ENCODE measurements around the gene ZNF771.

ZNF771 gene

DNA sequence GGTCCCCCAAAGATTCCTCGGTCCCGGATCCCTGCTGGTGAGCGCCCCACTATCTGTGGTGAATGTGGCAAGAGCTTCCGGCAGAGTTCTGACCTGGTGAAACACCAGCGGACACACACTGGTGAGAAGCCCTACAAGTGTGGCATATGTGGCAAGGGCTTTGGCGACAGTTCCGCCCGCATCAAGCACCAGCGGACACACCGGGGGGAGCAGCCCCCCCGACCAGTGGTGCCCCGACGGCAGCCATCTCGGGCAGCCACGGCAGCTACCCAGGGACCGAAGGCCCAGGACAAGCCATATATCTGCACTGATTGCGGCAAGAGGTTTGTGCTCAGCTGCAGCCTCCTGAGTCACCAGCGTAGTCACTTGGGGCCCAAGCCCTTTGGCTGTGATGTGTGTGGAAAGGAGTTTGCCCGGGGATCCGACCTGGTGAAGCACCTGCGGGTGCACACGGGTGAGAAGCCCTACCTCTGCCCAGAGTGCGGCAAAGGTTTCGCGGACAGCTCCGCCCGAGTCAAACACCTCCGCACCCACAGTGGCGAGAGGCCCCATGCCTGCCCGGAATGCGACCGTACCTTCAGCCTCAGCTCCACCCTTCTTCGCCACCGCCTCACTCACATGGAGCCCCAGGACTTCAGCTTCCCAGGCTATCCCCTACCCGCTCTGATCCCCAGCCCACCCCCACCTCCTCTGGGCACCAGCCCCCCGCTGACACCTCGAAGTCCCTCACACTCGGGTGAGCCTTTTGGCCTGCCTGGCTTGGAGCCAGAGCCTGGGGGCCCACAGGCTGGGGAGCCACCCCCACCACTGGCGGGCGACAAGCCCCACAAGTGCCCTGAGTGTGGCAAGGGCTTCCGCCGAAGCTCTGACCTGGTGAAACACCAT is 9.4 kb upstream of the ZNF771 start:
- Histone ChIP-seq H3K27me3 (ENCODE audit: control insufficient read depth, insufficient read depth, low read length) (no peaks in the 10 kb centered on the region), H3K4me3 (ENCODE audit: low read depth, low read length) (no peak overlapping the region), H3K27ac (no peak overlapping the region), H3K36me3 (ENCODE audit: control insufficient read depth, insufficient read depth, low read length) (no peaks in the 10 kb centered on the region), H3K79me2 (no peaks in the 10 kb centered on the region), H2AFZ (no peak overlapping the region), H3K9me3 (ENCODE audit: control insufficient read depth, low read length) (no peaks in the 10 kb centered on the region), H3K4me2 (ENCODE audit: low read length) (no peak overlapping the region), H3K4me1 (peaks cover 18% of the 10 kb centered on the region), H3K9ac (no peak overlapping the region)
- TF ChIP-seq CTCF (IDR thresholded peaks at IDR 0.05), result no peak

GRCh38 chr16:30398661-30399434 is 8.6 kb upstream of the ZNF771 start:
- Histone ChIP-seq H3K9me3 (ENCODE audit: control insufficient read depth, low read length) (no peaks in the 10 kb centered on the region), H3K36me3 (ENCODE audit: control insufficient read depth, insufficient read depth, low read length) (no peaks in the 10 kb centered on the region), H3K4me2 (ENCODE audit: low read length) (no peak overlapping the region), H3K4me3 (ENCODE audit: low read depth, low read length) (no peak overlapping the region), H2AFZ (no peak overlapping the region), H3K4me1 (peaks cover 18% of the 10 kb centered on the region), H3K27me3 (ENCODE audit: control insufficient read depth, insufficient read depth, low read length) (no peaks in the 10 kb centered on the region), H3K27ac (no peak overlapping the region), H3K9ac (no peak overlapping the region), H3K79me2 (no peaks in the 10 kb centered on the region)
- TF ChIP-seq CTCF (IDR thresholded peaks at IDR 0.05), result no peak

DNA sequence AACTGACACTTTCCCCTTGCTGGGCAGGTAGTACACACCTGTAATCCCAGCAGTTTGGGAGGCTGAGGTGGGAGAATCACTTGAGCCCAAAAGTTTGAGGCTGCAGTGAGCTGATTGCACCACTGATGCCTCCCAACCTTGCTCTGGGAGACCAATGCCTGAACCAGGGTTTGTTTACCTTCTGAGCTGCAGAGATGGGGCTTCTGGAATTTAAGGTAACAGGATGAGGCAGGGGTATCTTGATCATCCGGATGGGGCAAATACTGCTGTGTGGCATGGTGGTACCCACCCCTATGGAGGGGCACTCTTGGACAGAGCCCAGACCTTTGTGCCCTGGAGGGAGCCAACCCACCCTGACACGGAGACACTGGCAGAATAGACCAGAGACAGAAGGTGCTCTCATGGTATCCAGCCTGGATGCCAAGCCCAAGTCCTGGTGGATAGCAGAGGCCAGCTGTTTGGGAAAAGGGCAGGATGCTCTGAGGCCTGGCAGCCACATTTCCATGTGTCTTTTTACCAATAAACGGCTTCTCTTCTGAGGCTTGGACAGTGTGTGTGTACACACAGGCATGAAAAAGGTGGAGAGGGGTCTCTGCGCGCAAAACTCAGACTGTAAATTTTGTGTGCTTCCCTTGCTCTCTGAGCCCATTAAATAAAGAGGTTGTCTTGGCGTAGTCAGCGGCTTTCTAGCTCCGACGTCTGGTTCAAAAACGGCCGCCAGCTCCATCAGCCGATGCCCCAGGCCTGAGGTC is 7.8 kb upstream of the ZNF771 start:
- no peak overlapping the region for H3K9ac ChIP-seq
- no peaks in the 10 kb centered on the region for H3K79me2 ChIP-seq
- no peak for TF ChIP-seq CTCF (IDR thresholded peaks at IDR 0.05)
- no peaks in the 10 kb centered on the region for H3K27me3 ChIP-seq (ENCODE audit: control insufficient read depth, insufficient read depth, low read length)
- peaks cover 15% of the 10 kb centered on the region for H3K4me1 ChIP-seq
- peak overlapping the region; percentile 67 for H3K4me2 ChIP-seq (ENCODE audit: low read length)
- H3K36me3 ChIP-seq (ENCODE audit: control insufficient read depth, insufficient read depth, low read length), result no peaks in the 10 kb centered on the region
- H2AFZ ChIP-seq, result peak overlapping the region; percentile 84
- peak overlapping the region; percentile 67 for H3K27ac ChIP-seq
- H3K9me3 ChIP-seq (ENCODE audit: control insufficient read depth, low read length), result no peaks in the 10 kb centered on the region
- H3K4me3 ChIP-seq (ENCODE audit: low read depth, low read length), result peak overlapping the region; percentile 69

GRCh38 chr16:30401768-30402425 is 5.5 kb upstream of the ZNF771 start:
- Histone ChIP-seq H3K27ac (no peak overlapping the region), H2AFZ (no peak overlapping the region), H3K9me3 (ENCODE audit: control insufficient read depth, low read length) (no peaks in the 10 kb centered on the region), H3K27me3 (ENCODE audit: control insufficient read depth, insufficient read depth, low read length) (no peaks in the 10 kb centered on the region), H3K9ac (no peak overlapping the region), H3K36me3 (ENCODE audit: control insufficient read depth, insufficient read depth, low read length) (no peaks in the 10 kb centered on the region), H3K4me2 (ENCODE audit: low read length) (no peak overlapping the region), H3K4me3 (ENCODE audit: low read depth, low read length) (no peak overlapping the region), H3K79me2 (no peaks in the 10 kb centered on the region), H3K4me1 (peaks cover 11% of the 10 kb centered on the region)
- TF ChIP-seq CTCF (IDR thresholded peaks at IDR 0.05), result no peak

All from parathyroid adenoma (tissue), 2 donors.